ENCODE data around the gene ASB2.

The ASB2 gene

DNA sequence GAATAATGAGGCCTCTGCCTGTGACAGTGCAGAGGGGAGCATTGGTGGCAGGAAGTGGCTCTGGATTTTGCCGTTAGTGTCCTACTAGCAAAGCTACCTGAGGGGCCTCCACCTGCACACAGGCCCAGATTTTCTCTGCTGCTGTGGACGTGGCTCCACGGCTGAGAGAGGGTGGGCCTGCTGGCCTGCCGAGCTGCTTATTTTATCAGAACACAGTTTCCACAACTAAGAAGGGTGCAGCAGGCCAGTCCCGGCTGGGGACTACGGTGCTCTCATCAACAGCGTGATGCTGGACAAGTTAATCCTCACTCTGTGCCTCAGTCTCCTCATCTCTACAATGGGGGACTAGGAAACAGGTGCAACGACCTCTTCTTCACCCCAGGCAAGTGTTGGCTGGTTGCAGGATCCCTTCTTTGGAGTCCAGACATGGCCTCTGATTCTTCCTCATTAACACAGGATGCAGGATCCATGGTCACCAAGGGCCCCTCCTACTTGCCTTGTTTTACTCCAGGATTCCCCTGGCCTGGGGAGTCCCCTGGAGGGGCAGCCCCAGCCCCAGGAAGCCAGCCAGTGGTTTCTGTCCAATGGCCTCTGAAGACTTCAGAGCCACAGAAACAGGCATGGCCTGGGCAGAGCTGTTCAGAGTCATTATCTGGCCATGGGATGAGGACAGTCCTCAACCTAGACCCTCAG is 45.9 kb downstream of the ASB2 start:
- no peak for ATAC-seq
- H3K4me3 Mint-ChIP-seq, result no peak overlapping the region
- H3K4me1 Mint-ChIP-seq, result no peaks in the 10 kb centered on the region
- H3K27ac Mint-ChIP-seq, result no peak overlapping the region
- no peak for DNase-seq
- no peaks in the 10 kb centered on the region for H3K9me3 Mint-ChIP-seq
- no peaks in the 10 kb centered on the region for H3K36me3 Mint-ChIP-seq (ENCODE audit: low read depth)
- H3K27me3 Mint-ChIP-seq, result no peaks in the 10 kb centered on the region

DNA sequence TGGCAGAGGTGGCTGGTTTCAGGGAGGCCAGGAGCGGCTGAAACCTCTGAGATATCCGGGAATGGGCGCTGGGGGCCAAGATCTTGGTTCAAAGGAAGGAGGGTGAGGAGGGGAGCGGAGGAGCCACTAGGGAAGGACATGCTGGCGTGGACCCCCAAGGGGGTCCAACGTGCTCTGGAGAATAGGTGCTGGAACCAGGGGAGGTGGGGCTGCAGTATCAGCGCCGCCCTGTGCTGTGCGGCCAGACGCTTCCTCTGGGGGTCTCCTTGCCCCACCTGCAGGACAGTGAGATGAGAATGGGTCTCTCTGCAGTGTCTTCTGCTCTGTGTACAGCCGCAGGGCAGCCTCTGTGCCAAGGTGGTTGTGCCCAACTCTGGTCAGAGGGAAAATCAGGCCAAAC is 46.7 kb downstream of the ASB2 start:
- H3K27me3 Mint-ChIP-seq, result no peaks in the 10 kb centered on the region
- H3K9me3 Mint-ChIP-seq, result no peaks in the 10 kb centered on the region
- H3K27ac Mint-ChIP-seq, result no peak overlapping the region
- ATAC-seq (no peak), DNase-seq (no peak)
- no peak overlapping the region for H3K4me3 Mint-ChIP-seq
- H3K36me3 Mint-ChIP-seq (ENCODE audit: low read depth), result no peaks in the 10 kb centered on the region
- no peaks in the 10 kb centered on the region for H3K4me1 Mint-ChIP-seq

GRCh38 chr14:93929048-93929535 is 47.3 kb downstream of the ASB2 start:
- DNase-seq (no peak), ATAC-seq (no peak)
- no peaks in the 10 kb centered on the region for H3K27me3 Mint-ChIP-seq
- no peaks in the 10 kb centered on the region for H3K9me3 Mint-ChIP-seq
- H3K36me3 Mint-ChIP-seq (ENCODE audit: low read depth), result no peaks in the 10 kb centered on the region
- no peak overlapping the region for H3K27ac Mint-ChIP-seq
- H3K4me1 Mint-ChIP-seq, result no peaks in the 10 kb centered on the region
- H3K4me3 Mint-ChIP-seq, result no peak overlapping the region

- H3K36me3 Mint-ChIP-seq (ENCODE audit: low read depth), result no peaks in the 10 kb centered on the region
- H3K27me3 Mint-ChIP-seq, result no peaks in the 10 kb centered on the region
- no peaks in the 10 kb centered on the region for H3K9me3 Mint-ChIP-seq
- H3K4me3 Mint-ChIP-seq, result no peak overlapping the region
- ATAC-seq (no peak), DNase-seq (no peak)
- no peak overlapping the region for H3K27ac Mint-ChIP-seq
- H3K4me1 Mint-ChIP-seq, result no peaks in the 10 kb centered on the region
Observed at GRCh38 chr14:93928184-93929047, 48.0 kb downstream of the ASB2 start.

- no peak for ATAC-seq
Observed at GRCh38 chr14:93927800-93928145, 48.6 kb downstream of the ASB2 start.

GRCh38 chr14:93926873-93927799 is 49.2 kb downstream of the ASB2 start, which contains the start of gene FAM181A:
TSS of gene FAM181A (plus strand) at chr14:93927344. CDS start at chr14:93928286, 942 bp downstream.
- H3K36me3 Mint-ChIP-seq (ENCODE audit: low read depth), result no peaks in the 10 kb centered on the region
- no peaks in the 10 kb centered on the region for H3K9me3 Mint-ChIP-seq
- H3K4me3 Mint-ChIP-seq, result no peak within 1 kb of the TSS
- H3K27ac Mint-ChIP-seq, result no peak within 1 kb of the TSS
- no peaks in the 10 kb centered on the region for H3K27me3 Mint-ChIP-seq
- no peaks in the 10 kb centered on the region for H3K4me1 Mint-ChIP-seq
- DNase-seq, result no peak
- no peak for ATAC-seq

More at GRCh38 chr14:93927800-93928145, 48.6 kb downstream of the ASB2 start:
- no peaks in the 10 kb centered on the region for H3K4me1 Mint-ChIP-seq
- H3K4me3 Mint-ChIP-seq, result no peak overlapping the region
- no peaks in the 10 kb centered on the region for H3K36me3 Mint-ChIP-seq (ENCODE audit: low read depth)
- H3K27me3 Mint-ChIP-seq, result no peaks in the 10 kb centered on the region
- H3K9me3 Mint-ChIP-seq, result no peaks in the 10 kb centered on the region
- no peak overlapping the region for H3K27ac Mint-ChIP-seq
- DNase-seq, result no peak

- Mint-ChIP-seq H3K4me3 (no peak overlapping the region), H3K36me3 (ENCODE audit: low read depth) (no peaks in the 10 kb centered on the region), H3K9me3 (no peaks in the 10 kb centered on the region), H3K4me1 (no peaks in the 10 kb centered on the region), H3K27me3 (no peaks in the 10 kb centered on the region), H3K27ac (no peak overlapping the region)
- DNase-seq, result no peak
- ATAC-seq, result no peak
Observed at GRCh38 chr14:93926245-93926872, 50.0 kb downstream of the ASB2 start.

GRCh38 chr14:93925374-93925895 is 50.9 kb downstream of the ASB2 start:
- Mint-ChIP-seq H3K4me1 (no peaks in the 10 kb centered on the region), H3K27ac (no peak overlapping the region), H3K9me3 (no peaks in the 10 kb centered on the region), H3K36me3 (ENCODE audit: low read depth) (no peaks in the 10 kb centered on the region), H3K27me3 (no peaks in the 10 kb centered on the region), H3K4me3 (no peak overlapping the region)
- DNase-seq, result no peak
- no peak for ATAC-seq

DNA sequence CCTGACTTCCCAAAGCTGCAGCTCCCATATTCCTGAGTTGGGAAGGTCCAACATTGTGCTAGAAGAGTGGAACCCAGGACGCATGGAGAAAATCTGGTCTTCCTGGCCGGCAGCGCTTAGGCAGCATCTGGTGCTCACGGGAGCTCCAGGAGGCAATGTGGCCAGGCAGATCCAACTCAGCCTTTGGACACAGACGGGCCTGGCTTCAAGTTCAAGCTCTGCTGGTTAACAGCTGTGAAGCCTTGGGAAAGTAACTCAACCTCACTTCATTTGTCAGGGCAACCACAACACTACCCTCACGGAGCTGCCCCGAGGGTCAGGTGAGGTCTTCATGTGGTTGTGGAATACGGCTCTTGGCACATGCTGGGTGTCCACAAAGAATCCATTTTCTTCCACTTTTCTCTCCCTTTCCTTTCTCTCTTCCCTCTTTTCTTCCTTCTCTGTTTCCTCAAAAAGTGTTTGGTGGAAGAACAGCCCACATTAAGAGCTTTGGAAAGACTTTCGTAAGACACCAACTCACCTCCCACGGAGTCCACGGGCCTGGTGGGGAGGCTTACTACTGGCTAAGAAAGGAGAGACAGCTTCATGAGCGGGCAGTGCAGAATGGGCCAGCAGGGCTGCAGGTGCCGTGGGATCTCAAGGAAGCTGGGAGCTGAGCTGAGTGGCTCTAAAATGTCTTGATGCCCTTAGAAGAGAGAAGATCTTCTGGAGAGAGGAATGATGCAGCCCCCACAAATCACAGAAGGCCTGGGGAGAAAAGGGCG is 51.6 kb downstream of the ASB2 start:
- Mint-ChIP-seq H3K9me3 (no peaks in the 10 kb centered on the region), H3K27ac (no peak overlapping the region), H3K4me3 (no peak overlapping the region), H3K27me3 (no peaks in the 10 kb centered on the region), H3K4me1 (no peaks in the 10 kb centered on the region), H3K36me3 (ENCODE audit: low read depth) (no peaks in the 10 kb centered on the region)
- no peak for ATAC-seq
- no peak for DNase-seq

GRCh38 chr14:93923626-93924025 is 52.7 kb downstream of the ASB2 start:
- no peaks in the 10 kb centered on the region for H3K36me3 Mint-ChIP-seq (ENCODE audit: low read depth)
- ATAC-seq, result no peak
- H3K4me3 Mint-ChIP-seq, result no peak overlapping the region
- H3K9me3 Mint-ChIP-seq, result no peaks in the 10 kb centered on the region
- H3K4me1 Mint-ChIP-seq, result no peaks in the 10 kb centered on the region
- H3K27ac Mint-ChIP-seq, result no peak overlapping the region
- DNase-seq, result no peak
- H3K27me3 Mint-ChIP-seq, result no peaks in the 10 kb centered on the region

DNA sequence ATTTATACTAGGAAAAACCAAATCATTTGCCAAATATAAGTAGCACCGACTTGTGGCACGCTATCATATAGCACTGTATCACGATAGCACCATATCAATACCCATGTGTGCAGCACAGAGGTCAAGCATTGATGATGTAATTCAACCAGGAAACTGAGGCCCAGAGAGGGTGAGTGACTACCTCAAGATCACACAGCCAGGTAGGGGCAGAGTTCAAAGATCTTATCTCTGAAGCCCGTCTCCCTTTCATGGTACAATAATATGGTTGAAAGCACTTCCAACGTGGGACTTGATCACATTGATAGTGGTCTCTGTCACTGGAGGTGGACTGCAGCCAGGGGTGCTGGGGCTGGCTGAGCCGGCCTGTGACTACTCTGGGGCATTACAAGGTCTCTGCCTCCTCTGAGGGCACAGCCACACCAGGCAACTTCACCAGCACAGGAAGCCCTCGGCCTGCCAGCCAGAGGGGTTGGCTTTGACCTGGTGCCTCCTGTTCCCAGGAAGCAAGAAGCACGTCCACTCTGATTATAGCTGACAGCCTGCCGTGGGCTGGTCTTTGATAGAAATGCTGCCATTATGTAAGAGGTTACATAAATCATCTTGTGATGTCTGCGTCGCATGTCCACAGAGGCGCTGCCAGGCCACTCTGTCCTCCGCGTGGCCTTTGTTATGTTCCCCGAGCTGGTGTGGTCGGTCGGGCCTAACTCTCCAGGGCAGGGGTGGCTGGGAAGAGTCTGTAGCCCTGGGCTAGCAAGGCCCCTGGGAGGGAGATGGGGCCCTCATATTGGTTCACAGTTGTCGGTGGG is 55.2 kb downstream of the ASB2 start:
- Mint-ChIP-seq H3K27me3 (no peaks in the 10 kb centered on the region), H3K4me1 (no peaks in the 10 kb centered on the region), H3K4me3 (no peak overlapping the region), H3K27ac (no peak overlapping the region), H3K36me3 (ENCODE audit: low read depth) (no peaks in the 10 kb centered on the region), H3K9me3 (no peaks in the 10 kb centered on the region)
- no peak for DNase-seq
- ATAC-seq, result no peak

- no peak for ATAC-seq
- Mint-ChIP-seq H3K27me3 (peaks cover 6% of the 10 kb centered on the region), H3K27ac (no peak overlapping the region), H3K4me1 (no peaks in the 10 kb centered on the region), H3K36me3 (ENCODE audit: low read depth) (no peaks in the 10 kb centered on the region), H3K9me3 (no peaks in the 10 kb centered on the region), H3K4me3 (no peak overlapping the region)
- no peak for DNase-seq
Observed at GRCh38 chr14:93917141-93917540, 59.2 kb downstream of the ASB2 start.

- ATAC-seq, result no peak
- no peak for DNase-seq
- Mint-ChIP-seq H3K27ac (no peak overlapping the region), H3K4me1 (no peaks in the 10 kb centered on the region), H3K27me3 (peaks cover 6% of the 10 kb centered on the region), H3K4me3 (no peak overlapping the region), H3K9me3 (no peaks in the 10 kb centered on the region), H3K36me3 (ENCODE audit: low read depth) (no peaks in the 10 kb centered on the region)
Observed at GRCh38 chr14:93916498-93916897, 59.9 kb downstream of the ASB2 start.
